Measurements from ENCODE around the gene ARSJ.

DNA sequence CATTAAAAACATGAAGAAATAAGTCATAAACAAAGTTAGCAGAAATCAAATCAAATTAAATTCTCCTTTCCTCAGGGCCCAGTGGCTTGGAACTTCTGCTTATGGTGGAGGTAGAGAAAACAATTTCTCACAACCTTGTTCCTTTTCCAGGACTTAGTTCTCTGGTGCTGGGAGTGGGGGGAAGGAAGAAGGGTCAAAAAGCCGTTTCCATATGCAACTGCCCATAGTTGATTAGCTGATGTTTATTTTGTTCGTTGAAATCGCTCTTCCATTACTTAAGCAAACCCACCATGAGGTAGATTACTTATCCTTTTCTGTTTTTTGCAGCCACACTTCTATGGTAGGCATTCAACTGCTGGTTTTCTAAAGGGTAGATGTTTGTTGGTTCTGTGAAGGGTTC lies 94.2 kb downstream of the ARSJ start:
- TF ChIP-seq, protein P1, sequence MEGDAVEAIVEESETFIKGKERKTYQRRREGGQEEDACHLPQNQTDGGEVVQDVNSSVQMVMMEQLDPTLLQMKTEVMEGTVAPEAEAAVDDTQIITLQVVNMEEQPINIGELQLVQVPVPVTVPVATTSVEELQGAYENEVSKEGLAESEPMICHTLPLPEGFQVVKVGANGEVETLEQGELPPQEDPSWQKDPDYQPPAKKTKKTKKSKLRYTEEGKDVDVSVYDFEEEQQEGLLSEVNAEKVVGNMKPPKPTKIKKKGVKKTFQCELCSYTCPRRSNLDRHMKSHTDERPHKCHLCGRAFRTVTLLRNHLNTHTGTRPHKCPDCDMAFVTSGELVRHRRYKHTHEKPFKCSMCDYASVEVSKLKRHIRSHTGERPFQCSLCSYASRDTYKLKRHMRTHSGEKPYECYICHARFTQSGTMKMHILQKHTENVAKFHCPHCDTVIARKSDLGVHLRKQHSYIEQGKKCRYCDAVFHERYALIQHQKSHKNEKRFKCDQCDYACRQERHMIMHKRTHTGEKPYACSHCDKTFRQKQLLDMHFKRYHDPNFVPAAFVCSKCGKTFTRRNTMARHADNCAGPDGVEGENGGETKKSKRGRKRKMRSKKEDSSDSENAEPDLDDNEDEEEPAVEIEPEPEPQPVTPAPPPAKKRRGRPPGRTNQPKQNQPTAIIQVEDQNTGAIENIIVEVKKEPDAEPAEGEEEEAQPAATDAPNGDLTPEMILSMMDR (conservative IDR thresholded peaks at IDR 0.05; ENCODE audit: low read depth, low read length): no peak
- no peak for TF ChIP-seq EZH2 (IDR thresholded peaks at IDR 0.05; ENCODE audit: low read length, unreplicated experiment)
- no peak for TF ChIP-seq EZH2phosphoT487 (IDR thresholded peaks at IDR 0.05; ENCODE audit: borderline replicate concordance, low read length)
